ENCODE data around the gene BNIP3.

Gene BNIP3

GRCh38 chr10:131971591-131971990 is 10.1 kb downstream of the BNIP3 start:
- no peak for DNase-seq (ENCODE audit: extremely low read depth, insufficient read length)
- TF ChIP-seq, protein P1, sequence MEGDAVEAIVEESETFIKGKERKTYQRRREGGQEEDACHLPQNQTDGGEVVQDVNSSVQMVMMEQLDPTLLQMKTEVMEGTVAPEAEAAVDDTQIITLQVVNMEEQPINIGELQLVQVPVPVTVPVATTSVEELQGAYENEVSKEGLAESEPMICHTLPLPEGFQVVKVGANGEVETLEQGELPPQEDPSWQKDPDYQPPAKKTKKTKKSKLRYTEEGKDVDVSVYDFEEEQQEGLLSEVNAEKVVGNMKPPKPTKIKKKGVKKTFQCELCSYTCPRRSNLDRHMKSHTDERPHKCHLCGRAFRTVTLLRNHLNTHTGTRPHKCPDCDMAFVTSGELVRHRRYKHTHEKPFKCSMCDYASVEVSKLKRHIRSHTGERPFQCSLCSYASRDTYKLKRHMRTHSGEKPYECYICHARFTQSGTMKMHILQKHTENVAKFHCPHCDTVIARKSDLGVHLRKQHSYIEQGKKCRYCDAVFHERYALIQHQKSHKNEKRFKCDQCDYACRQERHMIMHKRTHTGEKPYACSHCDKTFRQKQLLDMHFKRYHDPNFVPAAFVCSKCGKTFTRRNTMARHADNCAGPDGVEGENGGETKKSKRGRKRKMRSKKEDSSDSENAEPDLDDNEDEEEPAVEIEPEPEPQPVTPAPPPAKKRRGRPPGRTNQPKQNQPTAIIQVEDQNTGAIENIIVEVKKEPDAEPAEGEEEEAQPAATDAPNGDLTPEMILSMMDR (IDR thresholded peaks at IDR 0.05; ENCODE audit: insufficient read depth, low read length, poor library complexity, severe bottlenecking): no peak
- Histone ChIP-seq H3K36me3 (ENCODE audit: control insufficient read depth, insufficient read depth, low read length) (peaks cover 25% of the 10 kb centered on the region), H3K27me3 (replicated peaks; ENCODE audit: control insufficient read depth, insufficient read depth, low read length) (no peaks in the 10 kb centered on the region), H3K4me3 (replicated peaks; ENCODE audit: low read depth, low read length) (no peak overlapping the region)

GRCh38 chr10:131970946-131971345 is 10.8 kb downstream of the BNIP3 start:
- Histone ChIP-seq H3K4me3 (replicated peaks; ENCODE audit: low read depth, low read length) (no peak overlapping the region), H3K36me3 (ENCODE audit: control insufficient read depth, insufficient read depth, low read length) (peaks cover 25% of the 10 kb centered on the region), H3K27me3 (replicated peaks; ENCODE audit: control insufficient read depth, insufficient read depth, low read length) (no peaks in the 10 kb centered on the region)
- no peak for DNase-seq (ENCODE audit: extremely low read depth, insufficient read length)
- TF ChIP-seq, protein P1 (IDR thresholded peaks at IDR 0.05; ENCODE audit: insufficient read depth, low read length, poor library complexity, severe bottlenecking): no peak

- DNase-seq (ENCODE audit: extremely low read depth, insufficient read length): no peak
- H3K36me3 ChIP-seq (ENCODE audit: control insufficient read depth, insufficient read depth, low read length): peaks cover 25% of the 10 kb centered on the region
- H3K4me3 ChIP-seq (replicated peaks; ENCODE audit: low read depth, low read length): no peak overlapping the region
- no peaks in the 10 kb centered on the region for H3K27me3 ChIP-seq (replicated peaks; ENCODE audit: control insufficient read depth, insufficient read depth, low read length)
- TF ChIP-seq, protein P1 (IDR thresholded peaks at IDR 0.05; ENCODE audit: insufficient read depth, low read length, poor library complexity, severe bottlenecking): no peak
Measured at GRCh38 chr10:131968949-131969348, 12.8 kb downstream of the BNIP3 start.

DNA sequence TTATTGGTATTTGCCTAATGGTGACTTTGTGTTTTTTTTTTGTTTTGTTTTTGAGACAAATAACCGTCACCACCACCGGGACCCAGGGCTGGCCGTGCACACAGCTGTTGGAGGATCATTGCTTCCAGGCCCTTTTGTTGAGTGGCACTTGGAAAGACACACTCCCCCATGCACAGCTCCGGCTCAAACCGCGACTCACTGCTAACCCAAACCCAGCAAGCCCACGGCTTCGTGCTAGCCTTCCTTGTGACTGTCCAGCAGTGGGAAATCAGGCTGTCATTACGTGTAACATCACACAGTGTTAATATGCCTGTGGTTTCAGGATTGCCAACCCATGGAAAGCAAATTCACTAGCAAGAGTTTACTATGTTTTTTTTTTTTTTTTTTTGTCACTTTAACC is 17.4 kb downstream of the BNIP3 start:
- DNase-seq (ENCODE audit: extremely low read depth, insufficient read length): no peak
- TF ChIP-seq, protein P1 (IDR thresholded peaks at IDR 0.05; ENCODE audit: insufficient read depth, low read length, poor library complexity, severe bottlenecking): no peak
- H3K36me3 ChIP-seq (ENCODE audit: control insufficient read depth, insufficient read depth, low read length): peaks cover 10% of the 10 kb centered on the region
- no peak overlapping the region for H3K4me3 ChIP-seq (replicated peaks; ENCODE audit: low read depth, low read length)
- no peaks in the 10 kb centered on the region for H3K27me3 ChIP-seq (replicated peaks; ENCODE audit: control insufficient read depth, insufficient read depth, low read length)

GRCh38 chr10:131963811-131964210 is 17.9 kb downstream of the BNIP3 start:
- peaks cover 5% of the 10 kb centered on the region for H3K36me3 ChIP-seq (ENCODE audit: control insufficient read depth, insufficient read depth, low read length)
- TF ChIP-seq, protein P1 (IDR thresholded peaks at IDR 0.05; ENCODE audit: insufficient read depth, low read length, poor library complexity, severe bottlenecking): no peak
- no peak for DNase-seq (ENCODE audit: extremely low read depth, insufficient read length)
- no peaks in the 10 kb centered on the region for H3K27me3 ChIP-seq (replicated peaks; ENCODE audit: control insufficient read depth, insufficient read depth, low read length)
- no peak overlapping the region for H3K4me3 ChIP-seq (replicated peaks; ENCODE audit: low read depth, low read length)

DNA sequence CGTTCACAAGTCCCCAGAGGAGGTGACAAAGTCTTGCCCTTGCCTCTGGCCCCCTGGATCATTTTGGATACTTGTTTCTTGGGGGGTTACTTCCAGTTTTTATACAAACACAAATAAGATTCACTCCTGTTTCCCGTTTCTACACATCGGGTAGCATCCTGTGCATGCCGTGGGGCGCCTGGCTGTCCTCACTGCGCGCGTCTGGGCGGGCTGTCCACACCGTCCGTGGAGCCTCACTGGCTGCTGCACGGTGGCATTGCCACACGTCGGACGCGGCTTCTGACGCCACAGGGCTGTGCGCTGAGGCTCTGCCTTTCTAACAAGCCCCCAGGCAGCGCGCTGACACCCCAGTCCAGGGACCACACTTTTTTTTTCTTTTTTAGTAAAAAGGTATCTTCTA is 18.4 kb downstream of the BNIP3 start:
- TF ChIP-seq, protein P1 (IDR thresholded peaks at IDR 0.05; ENCODE audit: insufficient read depth, low read length, poor library complexity, severe bottlenecking): no peak

More for the DNA sequence above, 18.4 kb downstream of the BNIP3 start:
- Histone ChIP-seq H3K27me3 (replicated peaks; ENCODE audit: control insufficient read depth, insufficient read depth, low read length) (no peaks in the 10 kb centered on the region), H3K4me3 (replicated peaks; ENCODE audit: low read depth, low read length) (no peak overlapping the region), H3K36me3 (ENCODE audit: control insufficient read depth, insufficient read depth, low read length) (peaks cover 3% of the 10 kb centered on the region)
- no peak for DNase-seq (ENCODE audit: extremely low read depth, insufficient read length)

Measured in GM06990 (cell line).